GM19438 (cell line): ENCODE data around the gene RAD51.

ENCODE experiments used
- ATAC-seq: cut with Tn5 transposase; IDR thresholded peaks from one replicate; pipeline ENCODE4 v1.9.1; 2021; ENCODE audit warnings: low read depth; ENCODE audit not compliant: unreplicated experiment

Gene RAD51

DNA sequence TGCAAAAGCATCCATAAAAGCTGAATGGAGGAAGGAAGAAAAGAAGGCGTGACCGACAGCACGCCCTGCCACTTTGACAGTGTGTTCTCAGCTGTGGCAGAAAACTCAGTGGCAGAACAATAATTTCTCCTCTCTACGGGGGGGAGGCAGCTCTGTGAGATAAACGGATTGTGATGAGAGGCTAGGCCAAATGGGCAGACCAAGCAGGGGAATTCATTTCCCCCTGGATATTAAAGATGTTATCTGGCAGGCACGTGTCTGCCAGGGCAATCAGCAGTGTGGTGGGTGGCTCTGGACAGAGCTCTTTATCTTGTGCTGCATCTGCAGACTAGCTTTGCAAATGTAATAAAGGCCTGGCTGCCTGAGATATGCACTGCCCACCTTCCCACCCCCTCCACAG lies 62.0 kb downstream of the RAD51 start:
- no peak for ATAC-seq

DNA sequence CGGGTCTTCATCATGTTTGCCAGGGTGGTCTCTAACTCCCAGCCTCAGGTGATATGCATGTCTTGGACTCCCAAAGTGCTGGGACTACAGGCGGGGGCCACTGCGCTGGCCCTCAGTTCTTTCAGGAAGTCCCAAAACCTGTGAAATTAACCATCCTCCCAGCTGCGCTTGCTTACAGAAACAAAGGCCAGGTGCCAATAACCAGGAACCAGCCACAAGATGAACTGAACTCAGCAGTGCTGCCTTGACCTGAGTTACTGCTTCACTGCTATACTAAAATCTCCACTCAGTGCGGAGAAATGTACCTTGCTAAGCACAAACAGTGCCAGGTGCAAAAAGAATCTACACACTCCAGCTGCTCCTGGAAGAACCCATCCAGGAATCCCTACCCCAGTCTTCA lies 65.0 kb downstream of the RAD51 start:
- ATAC-seq = no peak

DNA sequence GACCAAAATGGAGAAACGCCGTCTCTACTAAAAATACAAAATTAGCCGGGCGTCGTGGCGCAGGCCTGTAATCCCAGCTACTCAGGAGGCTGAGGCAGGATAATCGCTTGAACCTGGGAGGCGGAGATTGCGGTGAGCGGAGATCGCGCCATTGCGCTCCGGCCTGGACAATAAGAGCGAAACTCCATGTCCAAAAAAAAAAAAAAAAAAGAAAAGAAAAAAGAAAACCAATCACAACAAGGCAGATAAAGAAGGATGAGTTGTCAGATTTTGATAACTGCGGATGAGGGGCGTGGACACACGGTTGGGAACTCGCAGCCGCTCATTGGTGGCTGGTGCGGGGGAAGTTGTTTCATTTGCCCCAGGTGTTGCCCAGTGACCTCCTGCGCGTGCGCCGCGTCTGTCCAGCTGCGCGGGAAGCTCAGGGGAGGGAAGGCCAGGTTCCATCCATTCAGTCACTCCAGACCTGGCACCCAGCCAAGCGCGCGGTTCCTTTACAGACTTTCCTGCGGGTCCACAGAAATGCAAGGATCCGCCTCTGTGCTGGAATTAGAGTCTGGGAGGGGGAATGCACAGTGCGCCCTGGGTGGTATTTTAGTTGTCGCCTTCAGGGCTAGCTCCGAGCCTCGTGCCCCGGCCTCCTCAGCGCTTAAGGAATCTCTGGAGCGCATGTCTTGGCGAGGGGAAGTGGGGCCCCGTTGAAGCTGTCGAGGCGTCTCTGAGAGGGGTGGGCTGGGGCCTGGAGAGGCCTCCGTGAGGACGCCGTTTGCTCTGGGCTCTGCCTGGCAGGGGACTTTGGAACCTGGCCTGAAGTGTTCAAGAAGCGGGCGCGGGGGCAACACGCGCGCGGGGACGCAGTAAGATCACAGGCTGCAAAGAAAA lies 68.2 kb downstream of the RAD51 start:
- ATAC-seq = peak; percentile 5

DNA sequence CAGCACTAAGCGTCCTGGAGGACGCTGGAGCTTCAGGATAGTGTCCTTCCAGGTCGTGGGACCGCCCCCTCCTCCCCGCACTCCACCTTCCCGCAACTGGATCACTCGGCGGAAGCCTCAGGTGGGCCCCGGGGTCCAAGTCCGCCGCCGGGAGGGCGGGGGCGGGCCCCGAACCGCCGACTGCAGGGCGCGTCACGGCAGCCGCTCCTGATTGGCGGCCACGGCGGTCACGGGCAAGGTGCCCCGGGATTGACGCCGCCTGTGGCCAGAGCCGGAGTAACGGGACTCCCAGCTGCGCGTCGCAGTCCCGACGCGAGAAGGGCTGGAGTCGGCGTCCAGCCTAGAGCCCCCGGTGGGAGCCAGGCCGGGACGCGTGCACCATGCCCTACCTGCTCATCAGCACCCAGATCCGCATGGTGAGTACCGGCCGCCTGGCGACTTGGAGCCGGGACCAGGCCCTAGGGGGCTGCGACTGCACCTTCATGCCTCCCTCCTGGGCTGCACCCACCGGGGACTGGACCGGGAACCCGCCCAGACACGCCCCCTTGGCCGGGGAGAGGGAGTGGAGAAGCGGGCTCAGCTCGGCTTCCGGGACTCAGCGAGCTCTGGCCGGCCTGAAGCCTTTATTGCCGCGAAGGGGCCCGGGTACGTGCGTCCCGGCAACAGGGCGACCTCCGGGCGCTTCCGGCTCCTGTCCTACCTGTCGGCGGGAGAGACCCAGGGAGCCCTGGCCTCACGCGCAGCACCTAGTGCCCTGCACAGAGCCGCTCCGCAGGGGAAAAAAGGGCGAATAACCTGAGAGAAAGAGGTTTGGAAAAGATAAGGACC lies 69.0 kb downstream of the RAD51 start, which contains the start of gene GCHFR:
TSS of gene GCHFR (plus strand) at position 268 of the 828 bp plus-strand sequence. CDS start at position 381, 113 bp downstream.
- peak; percentile 49 for ATAC-seq

DNA sequence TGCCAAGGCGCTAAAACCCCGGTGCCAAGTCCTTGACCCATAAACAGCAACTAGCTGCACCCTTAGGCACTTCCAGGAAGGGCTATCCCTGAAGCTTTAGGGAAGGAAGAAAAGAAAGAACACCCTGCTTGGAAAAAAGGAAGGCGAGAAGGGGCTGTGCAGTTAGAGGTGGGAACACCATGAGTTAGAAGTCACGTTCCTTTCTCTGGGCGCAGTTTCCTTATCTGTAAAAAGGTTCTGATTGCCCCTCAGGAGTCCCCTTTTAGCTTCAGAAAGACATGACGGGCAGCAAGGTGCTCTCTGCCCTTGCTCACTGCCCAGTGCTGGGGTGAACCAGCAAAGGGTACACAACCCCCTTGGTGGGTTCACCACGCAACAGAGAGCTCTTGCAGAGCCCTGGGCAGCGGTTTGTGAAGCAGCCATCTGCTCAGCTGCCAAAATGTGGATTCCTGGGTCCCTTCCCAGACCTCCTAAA lies 69.7 kb downstream of the RAD51 start:
- ATAC-seq = no peak

DNA sequence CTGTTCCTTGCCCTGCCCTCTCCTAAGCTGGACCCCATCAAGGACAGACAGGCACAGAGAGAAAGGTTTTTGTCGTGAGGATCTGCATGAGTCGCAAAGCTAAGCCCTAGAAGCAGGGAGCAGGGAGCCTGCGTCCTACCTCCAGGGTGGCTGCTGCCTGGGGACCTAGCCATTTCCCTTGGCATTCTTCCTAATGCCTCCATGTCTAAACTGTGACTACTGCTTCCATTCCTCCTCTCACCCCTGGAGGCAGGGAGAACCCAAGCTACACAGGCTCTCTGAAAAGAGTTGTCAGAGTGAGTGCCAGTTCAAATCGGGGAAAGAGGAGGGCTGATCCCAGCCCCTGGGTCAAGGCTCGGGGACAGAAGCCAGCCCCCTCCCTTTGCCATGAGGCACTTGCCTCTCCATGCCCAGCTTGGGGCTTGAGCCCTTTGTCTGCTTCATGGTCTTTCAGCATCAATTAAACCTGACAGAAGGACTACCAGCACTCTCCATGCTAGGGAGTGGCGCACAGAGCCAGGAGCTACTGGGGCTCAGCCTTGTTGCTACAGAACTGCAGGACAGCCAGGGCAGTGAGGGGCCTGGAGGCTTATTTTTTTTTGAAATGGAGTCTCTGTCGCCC lies 71.3 kb downstream of the RAD51 start:
- ATAC-seq = no peak

DNA sequence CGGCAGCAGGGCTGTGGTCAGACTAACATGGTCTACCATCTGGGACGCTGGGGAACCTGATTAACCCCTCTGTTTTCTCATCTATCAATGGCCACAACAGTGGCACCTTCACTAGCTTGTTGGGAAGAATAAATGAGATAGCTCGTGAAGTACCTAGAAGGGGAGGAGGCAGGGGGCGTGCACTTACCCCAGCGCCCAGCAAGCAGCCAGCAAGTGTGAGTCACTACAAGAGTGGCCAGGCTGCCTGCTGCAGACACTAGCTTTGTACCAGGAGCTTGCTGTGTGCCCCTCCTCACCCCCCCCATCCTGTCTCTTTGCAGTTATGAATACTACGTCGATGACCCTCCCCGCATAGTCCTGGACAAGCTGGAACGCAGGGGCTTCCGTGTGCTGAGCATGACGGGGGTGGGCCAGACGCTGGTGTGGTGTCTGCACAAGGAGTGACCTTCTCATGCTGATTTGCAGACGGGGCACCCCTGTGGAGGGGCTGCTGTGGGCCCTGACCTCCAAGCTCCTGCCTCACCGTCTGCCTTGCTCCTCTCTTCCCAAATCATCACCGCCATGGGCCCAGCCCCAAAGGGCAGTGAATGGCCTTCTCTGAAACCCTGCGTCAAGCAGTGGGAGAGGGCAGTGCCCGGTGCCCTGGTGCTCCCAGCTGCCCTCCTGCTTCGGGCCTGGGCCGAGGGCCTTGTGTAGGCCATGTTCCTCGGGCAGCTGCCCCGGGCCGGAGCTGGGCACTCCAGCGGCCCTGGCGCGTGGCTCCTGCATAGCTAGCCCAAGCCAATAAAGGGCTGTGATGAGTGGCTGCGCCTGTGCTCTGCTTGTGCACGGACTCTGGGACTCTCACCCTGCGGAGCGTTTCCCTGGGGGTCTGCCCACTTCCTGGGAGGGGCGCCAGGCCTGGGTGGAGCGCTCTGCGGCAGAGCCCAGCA lies 72.2 kb downstream of the RAD51 start:
- ATAC-seq = no peak

DNA sequence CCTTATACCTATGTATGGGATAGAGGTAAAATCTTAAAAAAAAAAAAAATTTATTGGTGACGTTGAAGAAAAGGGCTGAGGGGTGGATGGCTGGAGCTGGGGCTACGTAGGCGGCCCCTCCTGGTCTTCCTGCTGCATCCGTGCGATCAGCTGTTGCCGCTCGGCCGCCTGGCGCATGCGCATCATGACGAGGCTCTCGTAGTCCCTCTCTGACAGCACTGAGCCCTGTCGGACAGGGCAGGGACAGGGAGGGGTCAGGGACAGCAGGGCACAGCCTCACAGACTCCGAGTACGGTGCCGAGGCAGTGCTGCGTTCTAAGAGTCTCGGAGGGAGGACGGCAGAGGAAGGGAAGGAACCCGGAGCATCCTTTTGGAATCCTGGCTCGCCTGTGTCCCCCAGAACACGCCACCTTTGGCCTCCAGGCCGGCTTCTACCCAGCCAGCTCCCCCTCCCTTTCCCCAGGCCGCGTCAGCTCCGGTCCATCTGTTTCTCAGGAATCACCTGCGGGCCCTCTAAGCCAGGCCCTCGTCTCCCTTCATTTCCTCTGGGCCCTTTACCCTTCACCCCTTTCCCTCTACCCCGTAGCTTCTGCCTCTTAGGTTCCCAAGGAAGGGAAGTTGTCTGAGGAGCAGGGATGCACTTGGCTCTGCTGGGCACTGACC lies 73.0 kb downstream of the RAD51 start:
- no peak for ATAC-seq

DNA sequence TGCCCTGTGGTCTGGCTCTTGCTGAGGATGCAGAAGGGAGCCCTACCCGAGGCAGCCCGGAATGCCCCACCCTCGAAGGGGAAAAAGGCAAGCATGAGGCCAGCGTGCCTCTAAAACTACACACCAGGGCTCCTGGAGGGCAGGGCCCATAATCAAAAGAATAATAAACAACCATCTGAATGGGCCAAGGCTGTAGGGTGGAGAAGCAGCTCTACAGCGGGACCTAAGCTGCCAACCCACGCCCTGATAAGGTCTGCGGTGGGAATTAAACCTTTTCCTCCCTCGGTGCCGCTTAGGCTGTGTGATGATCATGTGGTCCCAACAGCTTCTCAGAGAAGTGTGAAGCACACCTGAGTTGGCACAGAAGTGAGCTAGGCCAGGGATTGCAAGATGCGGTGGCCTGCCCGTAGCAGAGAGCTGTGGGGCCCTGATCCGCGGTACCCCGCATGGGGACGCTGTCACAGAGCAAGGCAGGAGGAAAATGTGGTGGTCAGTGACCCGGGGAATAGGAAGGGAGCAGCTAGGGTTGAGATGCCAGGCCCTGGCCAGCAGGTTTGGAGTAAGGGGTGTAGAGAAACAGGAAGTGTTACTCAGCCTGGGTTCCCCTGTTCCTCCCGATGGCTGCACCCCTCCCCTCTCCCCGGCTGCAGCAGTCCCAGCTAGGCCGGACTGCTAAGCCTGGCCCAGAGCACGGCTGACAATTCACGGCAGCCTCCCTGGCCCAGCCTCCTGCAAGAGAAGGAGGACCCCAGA lies 73.7 kb downstream of the RAD51 start:
- no peak for ATAC-seq

DNA sequence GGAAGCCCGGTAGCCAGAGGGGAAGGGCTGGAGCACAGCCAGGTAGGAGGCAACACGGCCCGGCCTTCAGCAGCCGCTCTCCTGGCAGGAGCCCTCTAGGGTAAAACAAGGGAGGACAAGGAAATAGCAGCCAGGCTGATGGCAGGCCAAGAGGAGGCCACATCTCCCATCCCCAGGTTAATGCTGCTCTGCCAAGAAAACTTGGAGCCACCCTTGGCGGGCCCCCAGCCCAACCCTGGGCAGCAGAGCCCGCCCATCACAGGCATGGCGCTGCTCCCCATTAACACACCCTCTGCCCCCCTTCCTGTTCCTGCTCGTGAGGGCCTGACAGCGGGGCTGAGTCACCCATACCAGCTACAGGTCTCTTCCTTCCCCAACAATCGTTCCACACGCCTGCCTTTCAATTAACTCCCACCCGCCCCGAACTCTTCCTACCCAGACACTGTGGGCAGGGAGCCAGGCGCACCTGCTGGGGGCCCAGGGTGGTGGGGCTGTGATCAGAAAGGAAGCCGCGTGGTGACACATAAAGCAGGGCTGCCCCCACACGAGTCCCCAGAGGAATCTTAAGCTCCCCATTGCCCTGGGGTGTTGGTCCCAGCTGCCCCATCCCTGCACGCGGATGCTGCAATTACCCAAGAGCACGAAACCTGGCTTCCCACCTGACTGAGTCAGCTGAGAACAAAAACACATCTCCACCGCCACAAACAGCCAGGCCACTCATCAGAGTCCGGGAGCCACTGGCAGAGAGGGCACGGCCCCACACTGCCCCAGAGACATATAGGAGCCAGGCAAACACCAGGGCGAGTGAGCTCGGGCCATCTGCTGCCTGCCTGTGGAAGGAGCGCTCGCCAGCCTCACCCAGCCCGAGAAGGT lies 74.5 kb downstream of the RAD51 start, which contains the start of gene C15orf62:
TSS of gene C15orf62 (plus strand) at position 707 of the 873 bp plus-strand sequence. CDS start 516 bp downstream, outside the sequence.
- no peak for ATAC-seq

DNA sequence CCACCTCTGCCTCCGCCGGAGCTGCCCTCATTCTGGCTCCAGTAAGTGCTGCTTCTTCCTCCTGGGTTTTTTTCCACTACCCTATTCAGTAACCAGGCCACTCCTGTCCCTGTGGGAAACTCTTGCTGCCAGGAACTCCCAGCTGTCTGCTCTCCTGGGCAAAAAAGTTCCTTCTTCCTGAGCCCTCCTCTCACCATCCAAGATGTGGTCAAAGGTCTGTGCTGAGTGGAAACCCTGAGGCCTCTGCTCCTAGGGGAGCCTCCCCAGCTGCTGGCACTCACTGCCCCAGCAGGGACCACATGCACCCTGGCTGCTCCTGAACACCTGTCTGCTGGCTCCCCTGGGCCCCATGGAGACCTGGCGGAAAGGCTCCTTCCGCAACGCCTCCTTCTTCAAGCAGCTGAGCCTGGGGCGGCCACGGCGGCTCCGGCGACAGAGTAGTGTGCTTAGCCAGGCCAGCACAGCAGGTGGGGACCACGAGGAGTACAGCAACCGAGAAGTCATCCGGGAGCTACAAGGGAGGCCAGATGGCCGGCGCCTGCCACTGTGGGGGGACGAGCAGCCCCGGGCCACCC lies 75.3 kb downstream of the RAD51 start:
- no peak for ATAC-seq

DNA sequence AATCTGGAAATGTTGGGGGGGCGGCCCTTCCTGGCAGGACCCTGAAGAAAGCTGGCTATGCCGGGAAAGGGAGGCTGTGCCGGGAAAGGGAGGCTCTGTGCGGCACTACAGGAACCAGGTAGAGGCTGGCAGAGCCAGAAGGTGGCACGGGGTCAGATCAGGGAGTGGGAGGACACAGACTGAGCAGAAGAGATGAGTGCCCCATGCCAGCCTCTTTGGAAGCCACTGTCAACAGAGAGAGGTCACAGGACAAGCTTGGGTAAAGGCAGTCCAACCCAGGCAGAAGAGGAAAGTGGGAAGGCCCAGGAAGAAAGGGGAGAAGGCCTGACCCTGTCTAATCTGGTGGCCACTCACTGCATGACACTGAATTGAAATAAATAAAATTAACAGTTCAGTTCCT lies 76.3 kb downstream of the RAD51 start:
- no peak for ATAC-seq

DNA sequence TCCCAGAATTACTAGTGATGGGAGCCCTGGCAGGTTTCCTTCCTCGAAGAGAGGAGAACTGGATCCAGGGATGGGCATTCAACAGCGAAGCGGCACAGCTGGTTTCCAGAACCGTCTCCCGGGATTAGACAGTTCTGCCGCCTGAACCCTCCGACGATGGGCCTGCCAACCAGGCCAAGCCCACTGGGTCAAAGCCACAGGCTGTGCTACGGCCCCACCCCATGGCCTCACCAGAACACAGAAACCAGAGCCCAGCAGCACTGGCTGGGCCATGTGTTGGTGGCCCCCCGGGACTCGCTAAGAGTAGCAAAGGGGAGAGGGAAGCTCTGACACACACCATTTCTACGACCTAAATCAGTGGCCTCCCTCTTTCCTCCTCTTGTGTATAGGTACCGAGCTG lies 77.0 kb downstream of the RAD51 start:
- no peak for ATAC-seq

DNA sequence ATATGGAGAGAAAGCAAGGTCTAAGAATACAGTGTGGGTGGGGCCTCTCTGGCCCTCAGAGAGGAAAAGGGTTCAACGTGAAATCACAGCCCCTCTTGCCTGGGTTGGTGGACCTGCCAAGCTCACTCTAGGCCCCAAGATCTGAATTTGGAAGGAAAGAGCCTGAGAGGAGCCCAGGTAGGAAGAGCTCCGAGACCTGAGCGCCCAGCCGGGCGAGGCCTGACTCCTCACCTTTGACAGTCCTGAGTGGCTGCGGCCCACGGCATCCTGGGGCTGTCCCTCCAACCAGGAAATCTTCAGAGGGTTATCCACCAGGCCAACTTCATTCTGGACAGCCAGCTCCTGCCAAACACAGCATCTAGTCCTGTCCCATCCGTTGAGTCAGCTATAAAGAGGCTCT lies 78.5 kb downstream of the RAD51 start:
- ATAC-seq = no peak

DNA sequence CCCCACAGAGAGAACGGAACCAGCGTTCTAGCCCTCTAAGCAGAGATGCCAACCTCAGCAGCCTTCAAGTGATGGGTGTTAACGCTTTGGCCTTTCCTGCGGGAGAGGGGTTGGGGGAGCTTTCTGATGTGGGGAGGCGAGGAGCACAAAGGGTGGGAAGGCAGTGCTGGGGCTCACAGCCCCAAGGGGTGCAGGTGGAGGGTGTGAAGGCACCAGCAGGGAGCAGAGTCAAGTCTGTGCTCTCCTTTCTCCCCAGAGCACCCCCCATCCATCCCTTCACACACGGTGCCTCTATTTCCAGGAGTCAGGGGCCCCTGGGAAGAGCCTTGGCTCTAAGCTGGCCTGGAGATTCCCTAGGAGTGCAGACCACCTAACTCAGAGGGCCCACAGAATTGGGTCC lies 78.9 kb downstream of the RAD51 start:
- no peak for ATAC-seq

DNA sequence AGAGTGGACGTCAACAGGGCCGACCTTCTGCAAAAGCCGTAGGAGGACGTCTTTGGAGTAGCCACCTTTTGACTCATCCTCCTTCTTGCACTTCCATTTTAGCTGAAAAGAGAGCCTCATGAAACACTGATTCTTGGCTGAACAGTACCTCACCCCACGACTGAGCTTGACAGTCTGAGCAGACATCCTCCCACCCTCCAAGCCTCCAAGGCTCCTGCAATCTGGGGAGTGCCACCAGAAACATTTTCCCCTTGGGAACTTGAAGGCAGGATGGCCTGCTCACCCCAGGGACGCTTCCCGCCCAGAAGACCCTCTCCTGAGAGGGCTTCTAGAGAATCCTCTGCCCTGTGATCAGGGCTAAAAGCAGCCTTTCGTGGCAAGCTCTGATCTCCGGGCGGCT lies 80.0 kb downstream of the RAD51 start:
- ATAC-seq = no peak
